GM12878 (cell line): ENCODE results near the gene WWOX.

ENCODE experiments used
- CHD4 ChIP-seq: fragments of 200-600 bp; sonication (generic); IDR thresholded peaks from 2 replicates; pipeline ENCODE4 v1.6.1; 2016; ENCODE audit warnings: mild to moderate bottlenecking
- CREB1 ChIP-seq: IDR thresholded peaks from 2 replicates; pipeline ENCODE4 v1.6.1; 2012; ENCODE audit warnings: low read depth, mild to moderate bottlenecking, inconsistent platforms
- FOXM1 ChIP-seq: IDR thresholded peaks from 2 replicates; pipeline ENCODE4 v1.6.1; 2012; ENCODE audit warnings: low read depth, mild to moderate bottlenecking, inconsistent platforms, low read length, moderate library complexity
- HDAC6 ChIP-seq: fragments of 200-600 bp; sonication (generic); IDR thresholded peaks from one replicate; pipeline ENCODE4 v1.8.0; 2017; ENCODE audit warnings: antibody characterized with exemption; ENCODE audit not compliant: unreplicated experiment
- POLR2A ChIP-seq: IDR thresholded peaks from 2 replicates; pipeline ENCODE4 v1.6.1; 2011; ENCODE audit warnings: low read depth, mild to moderate bottlenecking, low read length
- POU2F2 ChIP-seq: IDR thresholded peaks from 3 replicates; pipeline ENCODE4 v1.6.1; 2011; ENCODE audit warnings: low read depth, mild to moderate bottlenecking, low read length, borderline replicate concordance
- YY1 ChIP-seq: IDR thresholded peaks from 2 replicates; pipeline ENCODE4 v1.6.1; 2011; ENCODE audit warnings: low read depth, mild to moderate bottlenecking, low read length
- ZNF274 ChIP-seq: IDR thresholded peaks from one replicate; pipeline ENCODE4 v1.8.0; 2011; ENCODE audit not compliant: insufficient read length, insufficient read depth

DNA sequence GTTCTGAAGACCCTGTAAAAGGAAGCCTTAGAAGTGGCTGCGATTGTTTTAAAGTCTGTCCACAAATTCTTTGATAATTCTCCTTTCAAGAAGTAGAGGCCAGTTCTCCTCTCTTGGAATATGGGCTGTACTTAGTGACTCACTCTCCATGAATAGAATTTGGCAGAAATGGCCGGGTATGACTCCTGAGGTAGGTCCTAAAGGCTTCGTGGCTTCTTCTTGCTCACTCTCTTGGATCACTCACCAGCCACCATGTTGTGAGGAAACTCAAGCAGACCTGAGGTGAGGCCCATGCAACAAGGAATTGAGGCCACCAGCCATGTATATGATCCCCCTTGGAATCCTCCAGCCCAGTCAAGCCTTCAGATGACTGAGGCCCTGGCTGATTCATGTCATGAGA lies 75.8 kb downstream of the WWOX start:
- TF ChIP-seq FOXM1: no peak
- no peak for TF ChIP-seq HDAC6
- no peak for TF ChIP-seq CHD4
- TF ChIP-seq POLR2A: no peak
- no peak for TF ChIP-seq POU2F2
- TF ChIP-seq CREB1: no peak
- TF ChIP-seq ZNF274: no peak
- TF ChIP-seq YY1: no peak
